Duodenal mucosa (tissue), 2 donors: ENCODE measurements around the gene FAM184B.

Experiments used
- H3K27ac ChIP-seq: one replicate; pipeline ENCODE4 v1.7.0; 2013; ENCODE audit warnings: low read depth, low read length
- H3K27me3 ChIP-seq, 2 donors: one replicate each; pipeline ENCODE4 v1.7.0; 2013; ENCODE audit warnings: low read length in 2 of 2, control low read depth in 1 of 2; ENCODE audit not compliant: insufficient read depth in 2 of 2, control insufficient read depth in 1 of 2
- H3K36me3 ChIP-seq, 2 donors: one replicate each; pipeline ENCODE4 v1.7.0; 2013; ENCODE audit warnings: low read length in 2 of 2, control low read depth in 1 of 2; ENCODE audit not compliant: insufficient read depth in 2 of 2, control insufficient read depth in 1 of 2
- H3K4me1 ChIP-seq, 2 donors: one replicate each; pipeline ENCODE4 v1.7.0; 2013; ENCODE audit warnings: low read length in 2 of 2, control low read depth in 1 of 2; ENCODE audit not compliant: insufficient read depth in 2 of 2, control insufficient read depth in 1 of 2
- H3K4me3 ChIP-seq, 2 donors: one replicate each; pipeline ENCODE4 v1.7.0; 2013; ENCODE audit warnings: low read length in 2 of 2, low read depth in 1 of 2
- H3K9ac ChIP-seq, 2 donors: one replicate each; pipeline ENCODE4 v1.7.0; 2013; ENCODE audit warnings: low read length in 2 of 2, low read depth in 1 of 2
- H3K9me3 ChIP-seq, 2 donors: one replicate each; pipeline ENCODE4 v1.7.0; 2013; ENCODE audit warnings: low read length in 2 of 2, control low read depth in 1 of 2; ENCODE audit not compliant: control insufficient read depth in 1 of 2

FAM184B gene

GRCh38 chr4:17707671-17708070 is 73.8 kb downstream of the FAM184B start:
- H3K9me3 ChIP-seq, result no peaks in the 10 kb centered on the region
- no peaks in the 10 kb centered on the region for H3K36me3 ChIP-seq
- no peak overlapping the region for H3K4me3 ChIP-seq
- H3K27me3 ChIP-seq, result no peaks in the 10 kb centered on the region
- H3K9ac ChIP-seq, result no peak overlapping the region
- H3K4me1 ChIP-seq, result no peaks in the 10 kb centered on the region
- no peak overlapping the region for H3K27ac ChIP-seq

GRCh38 chr4:17705107-17705506 is 76.3 kb downstream of the FAM184B start:
- no peaks in the 10 kb centered on the region for H3K27me3 ChIP-seq
- H3K4me1 ChIP-seq, result no peaks in the 10 kb centered on the region
- H3K27ac ChIP-seq, result no peak overlapping the region
- H3K9me3 ChIP-seq, result no peaks in the 10 kb centered on the region
- no peak overlapping the region for H3K9ac ChIP-seq
- H3K4me3 ChIP-seq, result no peak overlapping the region
- no peaks in the 10 kb centered on the region for H3K36me3 ChIP-seq

- Histone ChIP-seq H3K4me1 (no peaks in the 10 kb centered on the region), H3K4me3 (no peak overlapping the region), H3K9me3 (no peaks in the 10 kb centered on the region), H3K27ac (no peak overlapping the region), H3K9ac (no peak overlapping the region), H3K27me3 (no peaks in the 10 kb centered on the region), H3K36me3 (no peaks in the 10 kb centered on the region)
Measured at GRCh38 chr4:17704020-17704650, 77.3 kb downstream of the FAM184B start.

- no peaks in the 10 kb centered on the region for H3K27me3 ChIP-seq
- no peaks in the 10 kb centered on the region for H3K9me3 ChIP-seq
- H3K4me3 ChIP-seq, result no peak overlapping the region
- H3K4me1 ChIP-seq, result no peaks in the 10 kb centered on the region
- no peak overlapping the region for H3K27ac ChIP-seq
- H3K36me3 ChIP-seq, result no peaks in the 10 kb centered on the region
- no peak overlapping the region for H3K9ac ChIP-seq
Measured at GRCh38 chr4:17702641-17703040, 78.8 kb downstream of the FAM184B start.

- Histone ChIP-seq H3K27me3 (no peaks in the 10 kb centered on the region), H3K36me3 (no peaks in the 10 kb centered on the region), H3K9ac (no peak overlapping the region), H3K27ac (no peak overlapping the region), H3K4me1 (no peaks in the 10 kb centered on the region), H3K9me3 (no peaks in the 10 kb centered on the region), H3K4me3 (no peak overlapping the region)
Measured at GRCh38 chr4:17701882-17702281, 79.5 kb downstream of the FAM184B start.

- no peaks in the 10 kb centered on the region for H3K4me1 ChIP-seq
- no peaks in the 10 kb centered on the region for H3K36me3 ChIP-seq
- no peak overlapping the region for H3K4me3 ChIP-seq
- H3K27ac ChIP-seq, result no peak overlapping the region
- no peak overlapping the region for H3K9ac ChIP-seq
- no peaks in the 10 kb centered on the region for H3K9me3 ChIP-seq
- no peaks in the 10 kb centered on the region for H3K27me3 ChIP-seq
Measured at GRCh38 chr4:17701138-17701839, 80.1 kb downstream of the FAM184B start.

- H3K4me3 ChIP-seq, result no peak overlapping the region
- no peak overlapping the region for H3K27ac ChIP-seq
- no peaks in the 10 kb centered on the region for H3K4me1 ChIP-seq
- H3K9ac ChIP-seq, result no peak overlapping the region
- H3K27me3 ChIP-seq, result no peaks in the 10 kb centered on the region
- H3K9me3 ChIP-seq, result no peaks in the 10 kb centered on the region
- no peaks in the 10 kb centered on the region for H3K36me3 ChIP-seq
Measured at GRCh38 chr4:17699380-17699779, 82.0 kb downstream of the FAM184B start.

- Histone ChIP-seq H3K27me3 (no peaks in the 10 kb centered on the region), H3K9me3 (no peaks in the 10 kb centered on the region), H3K27ac (no peak overlapping the region), H3K9ac (no peak overlapping the region), H3K36me3 (no peaks in the 10 kb centered on the region), H3K4me3 (no peak overlapping the region), H3K4me1 (no peaks in the 10 kb centered on the region)
Measured at GRCh38 chr4:17698116-17698515, 83.3 kb downstream of the FAM184B start.

- no peaks in the 10 kb centered on the region for H3K36me3 ChIP-seq
Measured at GRCh38 chr4:17695341-17695740, 86.1 kb downstream of the FAM184B start.

GRCh38 chr4:17694552-17694951 is 86.9 kb downstream of the FAM184B start:
- H3K9me3 ChIP-seq, result no peaks in the 10 kb centered on the region
- no peaks in the 10 kb centered on the region for H3K27me3 ChIP-seq
- no peaks in the 10 kb centered on the region for H3K36me3 ChIP-seq
- no peaks in the 10 kb centered on the region for H3K4me1 ChIP-seq
- no peak overlapping the region for H3K27ac ChIP-seq
- no peak overlapping the region for H3K4me3 ChIP-seq
- no peak overlapping the region for H3K9ac ChIP-seq

More at GRCh38 chr4:17695341-17695740, 86.1 kb downstream of the FAM184B start:
- no peak overlapping the region for H3K27ac ChIP-seq
- H3K9me3 ChIP-seq, result no peaks in the 10 kb centered on the region
- no peak overlapping the region for H3K4me3 ChIP-seq
- H3K4me1 ChIP-seq, result no peaks in the 10 kb centered on the region
- no peaks in the 10 kb centered on the region for H3K27me3 ChIP-seq
- H3K9ac ChIP-seq, result no peak overlapping the region
